WI38 (cell line): ENCODE measurements around the gene TGFBR3.

Experiments used
- H3K4me3 ChIP-seq: 2 replicates; pipeline ENCODE4 v1.5.1; 2011; ENCODE audit warnings: low read depth, mild to moderate bottlenecking, control low read depth, low read length
- TF ChIP-seq, protein P1 (sequence below): IDR thresholded peaks from 2 replicates; pipeline ENCODE4 v1.5.1; 2012; ENCODE audit warnings: low read depth, mild to moderate bottlenecking, control low read depth, low read length

TGFBR3 gene

DNA sequence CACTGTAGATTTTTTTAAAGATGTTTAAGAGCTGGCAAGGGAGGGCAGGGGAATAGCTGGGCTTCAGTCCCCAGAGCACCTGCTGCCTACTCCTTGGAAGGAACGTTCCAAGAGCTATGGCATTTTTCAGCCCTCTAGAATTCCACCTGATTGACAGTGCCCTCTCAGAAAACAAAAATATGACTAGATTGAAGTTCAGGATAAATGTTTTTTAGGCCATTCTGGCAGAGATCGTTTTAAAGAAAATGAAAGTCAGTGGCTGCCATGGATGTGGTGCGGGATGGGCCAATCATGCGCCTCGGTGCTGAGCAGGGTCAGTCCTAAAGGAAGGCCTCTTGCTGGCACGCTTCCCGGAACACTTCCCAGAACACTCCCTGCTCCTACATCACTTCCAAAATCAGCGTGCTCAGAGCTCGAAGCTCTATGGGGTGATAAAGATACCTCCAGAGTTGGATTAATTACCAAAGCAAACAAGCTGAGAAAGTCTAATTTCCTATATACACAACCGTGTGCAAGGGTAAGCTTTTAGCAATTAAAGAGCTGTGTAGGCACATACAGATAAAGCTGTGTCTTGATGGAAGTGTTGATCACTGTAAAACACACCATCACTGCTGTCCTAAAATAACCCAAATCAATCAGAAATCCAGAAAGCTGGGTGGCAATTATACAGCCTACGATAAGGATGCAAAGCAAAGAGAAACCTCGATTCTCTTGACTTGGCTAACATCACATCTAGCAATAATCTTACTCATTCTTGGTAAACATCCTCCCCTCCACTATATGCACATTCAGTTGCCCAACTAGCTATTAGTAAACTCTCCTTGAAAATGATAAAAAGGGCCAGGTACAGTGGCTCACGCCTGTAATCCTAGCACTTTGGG lies 34.6 kb downstream of the TGFBR3 start:
- TF ChIP-seq, protein P1, sequence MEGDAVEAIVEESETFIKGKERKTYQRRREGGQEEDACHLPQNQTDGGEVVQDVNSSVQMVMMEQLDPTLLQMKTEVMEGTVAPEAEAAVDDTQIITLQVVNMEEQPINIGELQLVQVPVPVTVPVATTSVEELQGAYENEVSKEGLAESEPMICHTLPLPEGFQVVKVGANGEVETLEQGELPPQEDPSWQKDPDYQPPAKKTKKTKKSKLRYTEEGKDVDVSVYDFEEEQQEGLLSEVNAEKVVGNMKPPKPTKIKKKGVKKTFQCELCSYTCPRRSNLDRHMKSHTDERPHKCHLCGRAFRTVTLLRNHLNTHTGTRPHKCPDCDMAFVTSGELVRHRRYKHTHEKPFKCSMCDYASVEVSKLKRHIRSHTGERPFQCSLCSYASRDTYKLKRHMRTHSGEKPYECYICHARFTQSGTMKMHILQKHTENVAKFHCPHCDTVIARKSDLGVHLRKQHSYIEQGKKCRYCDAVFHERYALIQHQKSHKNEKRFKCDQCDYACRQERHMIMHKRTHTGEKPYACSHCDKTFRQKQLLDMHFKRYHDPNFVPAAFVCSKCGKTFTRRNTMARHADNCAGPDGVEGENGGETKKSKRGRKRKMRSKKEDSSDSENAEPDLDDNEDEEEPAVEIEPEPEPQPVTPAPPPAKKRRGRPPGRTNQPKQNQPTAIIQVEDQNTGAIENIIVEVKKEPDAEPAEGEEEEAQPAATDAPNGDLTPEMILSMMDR: no peak
- H3K4me3 ChIP-seq: peak overlapping the region; percentile 39

DNA sequence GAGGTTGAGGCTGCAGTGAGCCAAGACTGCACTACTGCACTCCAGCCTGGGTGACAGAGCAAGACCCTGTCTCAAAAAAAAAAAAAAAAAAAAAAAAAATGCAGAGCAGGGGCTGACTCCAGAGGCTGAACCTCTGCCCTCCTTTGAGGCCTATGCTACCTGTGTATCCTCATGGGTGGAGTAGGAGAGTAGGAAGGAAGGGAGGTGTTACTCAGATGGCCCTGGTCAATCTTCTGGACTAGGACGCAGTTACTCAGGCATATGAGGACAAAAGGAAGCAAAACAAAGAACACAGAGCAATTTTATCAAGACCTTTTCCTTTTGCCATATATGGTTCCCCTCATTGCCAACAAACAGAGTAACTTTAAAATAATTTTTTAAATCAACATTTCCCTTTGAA lies 35.2 kb downstream of the TGFBR3 start:
- TF ChIP-seq, protein P1: no peak
- peak overlapping the region; percentile 39 for H3K4me3 ChIP-seq

DNA sequence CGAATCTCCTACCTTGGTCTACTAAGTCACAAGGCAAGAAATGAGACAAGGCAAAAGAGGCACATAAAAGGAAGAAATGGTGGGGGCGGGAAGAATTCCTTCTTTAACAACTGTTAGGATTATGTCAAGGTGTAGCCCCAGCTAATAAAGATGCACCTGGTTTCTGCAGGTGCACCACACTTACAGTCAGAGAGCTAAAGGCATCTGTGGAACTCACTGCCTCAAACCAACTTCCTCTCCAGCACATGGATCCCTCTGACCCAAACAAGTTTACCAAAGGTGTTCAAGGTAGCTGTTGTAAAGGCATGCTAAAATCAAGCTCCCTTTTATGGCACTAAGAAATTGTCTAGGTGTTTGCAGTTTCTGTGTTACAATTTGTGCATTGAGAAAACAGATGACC lies 38.1 kb downstream of the TGFBR3 start:
- H3K4me3 ChIP-seq: no peak overlapping the region
- TF ChIP-seq, protein P1: no peak

DNA sequence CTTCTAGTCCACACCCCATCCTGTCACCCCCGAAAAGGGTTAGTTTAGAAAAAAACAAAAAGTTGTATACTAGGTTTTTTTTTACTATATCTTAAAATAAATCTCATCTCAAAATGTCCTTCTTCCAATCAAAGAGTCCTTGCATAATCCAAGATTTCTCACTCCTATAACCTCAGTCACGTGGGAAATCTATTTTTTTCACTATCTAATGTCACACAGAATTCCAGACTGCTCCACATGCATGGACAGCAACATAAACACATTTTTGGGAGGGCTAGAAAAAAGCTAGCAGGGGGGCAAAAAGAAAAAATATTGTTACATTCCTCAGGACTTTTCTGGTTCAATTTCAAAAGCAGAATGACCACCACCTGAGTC lies 39.3 kb downstream of the TGFBR3 start:
- TF ChIP-seq, protein P1: no peak
- H3K4me3 ChIP-seq: no peak overlapping the region

DNA sequence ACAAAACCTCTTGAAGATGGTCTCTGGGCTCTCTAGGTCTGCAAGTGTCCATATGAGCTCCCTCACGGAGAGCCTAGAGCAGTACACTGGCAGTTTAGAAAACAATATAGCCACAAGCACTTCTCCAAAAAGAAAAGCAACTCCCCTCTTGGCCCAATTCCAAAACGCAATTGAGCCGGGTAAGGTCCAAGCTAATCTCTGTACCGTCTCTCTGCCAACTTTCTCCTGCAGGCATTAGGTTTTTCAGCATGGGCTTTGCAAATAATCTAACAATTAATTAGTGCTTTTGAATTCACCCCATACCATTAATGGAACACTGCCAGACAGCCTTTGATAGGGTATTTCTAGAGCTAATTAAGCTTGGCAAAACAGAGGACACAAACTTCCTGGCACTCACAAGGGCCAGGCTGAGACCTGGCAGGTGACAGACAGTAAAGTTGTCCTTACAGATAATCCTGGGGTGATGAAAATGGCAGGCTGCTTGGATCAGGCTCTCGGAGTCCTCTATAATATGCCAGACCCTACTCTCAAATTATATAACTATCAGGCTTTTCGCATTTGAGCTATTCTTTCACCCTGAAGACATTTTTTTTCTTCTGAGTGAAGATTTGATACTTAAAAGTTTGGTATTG lies 39.8 kb downstream of the TGFBR3 start:
- no peak overlapping the region for H3K4me3 ChIP-seq
- TF ChIP-seq, protein P1: no peak

DNA sequence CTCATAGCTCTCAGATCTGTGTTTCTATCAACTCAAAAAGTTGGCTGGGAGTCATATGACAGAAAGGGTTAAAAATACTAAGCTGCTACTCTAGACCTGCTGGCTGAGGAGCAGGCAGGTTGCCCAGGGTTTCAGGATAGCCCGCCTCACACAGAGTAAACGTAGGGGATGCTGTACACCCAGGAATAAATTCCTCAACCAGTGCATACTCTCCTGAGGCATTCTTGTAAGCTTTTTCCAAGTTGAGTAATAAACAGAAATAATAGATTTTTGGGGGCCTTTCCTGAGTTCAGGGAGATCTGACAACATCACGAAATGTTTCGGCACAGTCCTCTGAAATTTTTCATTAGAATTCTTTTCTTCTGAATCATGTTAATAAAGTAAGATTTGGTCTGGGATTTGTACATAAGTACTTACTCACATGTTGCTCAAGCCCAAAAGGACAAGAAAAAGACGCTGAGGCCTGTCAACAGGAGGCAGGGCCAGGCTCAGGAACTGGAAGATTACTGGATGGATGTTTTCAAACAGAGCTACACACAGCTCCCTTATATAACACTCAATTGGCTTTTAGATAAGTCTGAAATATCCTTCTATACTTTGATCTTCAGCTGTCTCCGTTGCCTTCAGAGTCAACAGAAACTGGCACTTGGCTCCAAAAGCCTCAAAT lies 41.0 kb downstream of the TGFBR3 start:
- TF ChIP-seq, protein P1: no peak
- no peak overlapping the region for H3K4me3 ChIP-seq

DNA sequence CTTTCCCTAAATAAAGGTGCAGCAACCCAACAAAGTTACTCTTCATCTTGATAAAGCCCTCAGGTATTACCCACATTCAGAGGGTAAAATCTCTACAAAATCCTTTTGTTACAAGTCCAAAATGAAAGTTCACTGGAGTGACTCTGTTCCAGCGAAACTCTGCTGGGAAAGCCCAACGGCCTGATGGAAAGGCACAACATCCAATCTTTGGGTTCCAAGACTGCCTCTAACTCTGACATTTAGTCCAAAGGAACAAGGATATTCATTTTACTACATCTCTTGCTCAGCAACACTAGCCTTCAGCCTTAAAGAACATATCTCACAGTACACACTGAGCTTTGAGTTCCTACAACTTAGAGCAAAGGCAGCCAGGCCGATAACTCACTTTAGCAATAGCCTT lies 42.1 kb downstream of the TGFBR3 start:
- no peak overlapping the region for H3K4me3 ChIP-seq
- TF ChIP-seq, protein P1: no peak
